Karpas-422 (cell line): ENCODE measurements around the gene TOX2. TPM values are rescaled to one million over a fixed set of nuclear protein-coding genes. Genes with fewer than 3 reads are reported as not detected.

Source experiments
- DNase-seq: peaks from one replicate; pipeline ENCODE4 v3.0.0-alpha.2; 2015
- H2AFZ ChIP-seq: fragments of 200-600 bp; sonication (generic); 2 replicates; pipeline ENCODE4 v1.6.1; 2014; ENCODE audit warnings: antibody characterized with exemption, low read length, mixed read lengths
- H3K27ac ChIP-seq: fragments of 200-600 bp; sonication (generic); 2 replicates; pipeline ENCODE4 v1.5.1; 2014; ENCODE audit warnings: mild to moderate bottlenecking, low read length, moderate library complexity
- H3K27me3 ChIP-seq: fragments of 200-600 bp; sonication (generic); 2 replicates; pipeline ENCODE4 v1.6.1; 2014; ENCODE audit warnings: low read length, mixed read lengths
- H3K36me3 ChIP-seq: fragments of 200-600 bp; sonication (generic); 2 replicates; pipeline ENCODE4 v1.6.1; 2014; ENCODE audit warnings: low read length, mixed read lengths; ENCODE audit not compliant: insufficient read depth
- H3K4me1 ChIP-seq: fragments of 200-600 bp; sonication (generic); 2 replicates; pipeline ENCODE4 v1.6.1; 2014; ENCODE audit warnings: mild to moderate bottlenecking, low read length, mixed read lengths
- H3K4me2 ChIP-seq: fragments of 200-600 bp; sonication (generic); 2 replicates; pipeline ENCODE4 v1.6.1; 2014; ENCODE audit warnings: low read length, low read depth, mild to moderate bottlenecking; ENCODE audit not compliant: poor library complexity, severe bottlenecking
- H3K4me3 ChIP-seq: fragments of 200-600 bp; sonication (generic); 2 replicates; pipeline ENCODE4 v1.5.1; 2014; ENCODE audit warnings: mild to moderate bottlenecking, antibody characterized with exemption, low read length, mixed read lengths
- H3K79me2 ChIP-seq: fragments of 200-600 bp; sonication (generic); 2 replicates; pipeline ENCODE4 v1.6.1; 2014; ENCODE audit warnings: mild to moderate bottlenecking, low read length, mixed read lengths
- H3K9ac ChIP-seq: fragments of 200-600 bp; sonication (generic); 2 replicates; pipeline ENCODE4 v1.6.0; 2014; ENCODE audit warnings: low read length
- H3K9me2 ChIP-seq: fragments of 200-600 bp; sonication (generic), shearing (Covaris generic); replicated peaks from 2 replicates; pipeline ENCODE4 v1.6.0; 2014; ENCODE audit warnings: mild to moderate bottlenecking, low read length, moderate library complexity; ENCODE audit not compliant: insufficient read depth
- H3K9me3 ChIP-seq: fragments of 300-700, 200-600 bp; sonication (generic); 2 replicates; pipeline ENCODE4 v1.6.1; 2014; ENCODE audit warnings: low read length, mixed read lengths
- H4K20me1 ChIP-seq: fragments of 200-600 bp; sonication (generic); 2 replicates; pipeline ENCODE4 v1.6.1; 2014; ENCODE audit warnings: mild to moderate bottlenecking, antibody characterized with exemption, low read length, low read depth; ENCODE audit not compliant: insufficient read depth
- total RNA-seq: library from RNA; depleted of rRNA; stranded (reverse); fragments of >200 nt; shearing (Covaris generic); gene quantifications from 2 replicates; pipeline ENCODE4 v1.2.3, GENCODE V29; 2014; ENCODE audit warnings: low replicate concordance

Gene TOX2
- total RNA-seq, 1 experiment from 2014 or later = 42.9 TPM

GRCh38 chr20:43985608-43986316 lies 71.1 kb downstream of the TOX2 start:
- H3K4me2 ChIP-seq = no peak overlapping the region
- H3K9me2 ChIP-seq = no peaks in the 10 kb centered on the region
- no peak overlapping the region for H3K9ac ChIP-seq
- H3K79me2 ChIP-seq = peaks cover 89% of the 10 kb centered on the region
- no peak overlapping the region for H3K4me3 ChIP-seq
- peak overlapping the region; percentile 99 for H3K27ac ChIP-seq
- H3K36me3 ChIP-seq = peaks cover 46% of the 10 kb centered on the region
- H3K4me1 ChIP-seq = peaks cover 73% of the 10 kb centered on the region
- DNase-seq = no peak
- no peaks in the 10 kb centered on the region for H4K20me1 ChIP-seq
- no peak overlapping the region for H2AFZ ChIP-seq
- no peaks in the 10 kb centered on the region for H3K27me3 ChIP-seq
- no peaks in the 10 kb centered on the region for H3K9me3 ChIP-seq

DNA sequence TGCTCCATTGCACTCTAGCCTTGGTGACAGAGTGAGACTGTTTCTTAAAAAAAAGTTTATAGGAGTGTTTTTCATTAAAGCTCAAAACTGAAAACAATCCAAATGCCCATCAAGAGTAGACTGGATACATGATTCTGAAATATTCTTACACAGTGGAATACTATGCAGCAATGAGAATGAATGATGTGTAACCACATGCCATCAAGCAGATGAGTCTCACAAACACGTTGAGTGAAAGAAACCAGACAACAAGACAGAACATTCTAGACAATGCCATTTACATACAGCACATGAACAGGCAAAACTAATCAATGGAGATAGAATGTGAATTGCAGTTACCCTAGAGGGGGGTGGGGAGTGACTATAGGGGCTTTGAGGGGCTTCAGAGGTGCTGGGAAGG lies 72.4 kb downstream of the TOX2 start:
- no peak overlapping the region for H3K4me2 ChIP-seq
- DNase-seq = no peak
- no peaks in the 10 kb centered on the region for H4K20me1 ChIP-seq
- peak overlapping the region; percentile 72 for H3K27ac ChIP-seq
- no peak overlapping the region for H3K4me3 ChIP-seq
- H3K36me3 ChIP-seq = peaks cover 56% of the 10 kb centered on the region
- no peaks in the 10 kb centered on the region for H3K9me2 ChIP-seq
- H2AFZ ChIP-seq = no peak overlapping the region
- H3K9me3 ChIP-seq = no peaks in the 10 kb centered on the region
- H3K9ac ChIP-seq = peak overlapping the region; percentile 12; the same call in 1 of the 2 replicates
- no peaks in the 10 kb centered on the region for H3K27me3 ChIP-seq
- peaks cover 87% of the 10 kb centered on the region for H3K79me2 ChIP-seq
- peaks cover 61% of the 10 kb centered on the region for H3K4me1 ChIP-seq

DNA sequence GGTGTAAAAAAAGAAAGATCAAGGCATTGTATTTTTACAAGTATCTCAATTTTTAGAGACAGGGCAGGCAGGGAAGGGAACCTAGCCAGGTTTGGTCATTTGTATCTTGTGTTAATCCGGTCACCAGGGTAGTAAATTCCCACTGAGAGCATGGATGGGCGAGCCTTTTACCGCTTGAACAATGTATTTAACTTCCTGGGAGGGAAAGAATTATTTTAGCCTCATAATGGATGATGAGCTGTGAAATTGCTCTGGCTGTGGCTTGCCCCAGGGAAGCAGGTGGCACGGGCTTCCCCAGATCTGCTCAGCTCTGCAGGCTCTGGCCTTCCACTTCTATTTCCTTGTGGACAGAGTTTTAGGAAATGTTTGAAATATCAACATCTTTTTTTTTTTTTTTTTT lies 72.9 kb downstream of the TOX2 start:
- Histone ChIP-seq H3K79me2 (peaks cover 87% of the 10 kb centered on the region), H3K9me3 (no peaks in the 10 kb centered on the region), H3K4me2 (no peak overlapping the region), H4K20me1 (no peaks in the 10 kb centered on the region), H3K27me3 (no peaks in the 10 kb centered on the region), H3K36me3 (peaks cover 61% of the 10 kb centered on the region), H3K9me2 (no peaks in the 10 kb centered on the region), H3K4me1 (peaks cover 55% of the 10 kb centered on the region), H3K4me3 (no peak overlapping the region), H2AFZ (no peak overlapping the region), H3K9ac (peak overlapping the region; percentile 12; the same call in 1 of the 2 replicates), H3K27ac (peak overlapping the region; percentile 72)
- no peak for DNase-seq

- H3K27me3 ChIP-seq = no peaks in the 10 kb centered on the region
- DNase-seq = peak; percentile 65
- H2AFZ ChIP-seq = no peak overlapping the region
- peaks cover 46% of the 10 kb centered on the region for H3K4me1 ChIP-seq
- no peaks in the 10 kb centered on the region for H3K9me2 ChIP-seq
- peak overlapping the region; percentile 6; the same call in 1 of the 2 replicates for H3K9ac ChIP-seq
- H3K36me3 ChIP-seq = peaks cover 69% of the 10 kb centered on the region
- H3K27ac ChIP-seq = peak overlapping the region; percentile 72
- peak overlapping the region; percentile 4 for H3K4me2 ChIP-seq
- no peaks in the 10 kb centered on the region for H3K9me3 ChIP-seq
- no peak overlapping the region for H3K4me3 ChIP-seq
- H4K20me1 ChIP-seq = no peaks in the 10 kb centered on the region
- peaks cover 90% of the 10 kb centered on the region for H3K79me2 ChIP-seq
These were observed 73.8 kb downstream of the TOX2 start for GRCh38 chr20:43988451-43988850.

GRCh38 chr20:43988867-43989266 lies 74.2 kb downstream of the TOX2 start:
- Histone ChIP-seq H3K9me3 (no peaks in the 10 kb centered on the region), H3K4me2 (no peak overlapping the region), H3K27ac (peak overlapping the region; percentile 72), H3K4me1 (peaks cover 42% of the 10 kb centered on the region), H3K4me3 (no peak overlapping the region), H3K79me2 (peaks cover 90% of the 10 kb centered on the region), H2AFZ (no peak overlapping the region), H3K36me3 (peaks cover 65% of the 10 kb centered on the region), H3K9me2 (no peaks in the 10 kb centered on the region), H3K9ac (peak overlapping the region; percentile 6; the same call in 1 of the 2 replicates), H3K27me3 (no peaks in the 10 kb centered on the region), H4K20me1 (no peaks in the 10 kb centered on the region)
- DNase-seq = no peak

DNA sequence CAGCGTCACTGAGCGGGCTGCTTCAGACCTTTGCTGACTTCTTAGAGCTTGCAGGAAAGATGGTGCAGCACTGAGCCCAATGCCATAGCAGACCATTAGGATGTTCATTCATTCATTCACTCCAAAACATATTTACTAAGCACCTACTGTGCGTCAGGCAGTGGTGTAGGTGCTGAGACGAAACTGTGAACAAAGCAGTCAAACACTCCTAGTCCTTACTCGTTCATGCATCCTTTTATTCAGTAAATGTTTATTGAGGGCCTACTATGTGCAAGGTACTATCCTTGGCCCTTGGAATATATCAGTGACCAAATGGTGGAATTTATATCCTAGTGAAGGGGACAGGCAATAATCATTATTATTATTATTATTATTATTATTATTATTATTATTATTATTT lies 76.6 kb downstream of the TOX2 start:
- Histone ChIP-seq H3K27me3 (no peaks in the 10 kb centered on the region), H3K79me2 (peaks cover 90% of the 10 kb centered on the region), H3K4me2 (no peak overlapping the region), H3K9ac (no peak overlapping the region), H2AFZ (no peak overlapping the region), H3K4me1 (peaks cover 23% of the 10 kb centered on the region), H4K20me1 (no peaks in the 10 kb centered on the region), H3K4me3 (no peak overlapping the region), H3K9me3 (no peaks in the 10 kb centered on the region), H3K9me2 (no peaks in the 10 kb centered on the region), H3K27ac (no peak overlapping the region), H3K36me3 (peaks cover 78% of the 10 kb centered on the region)
- no peak for DNase-seq

GRCh38 chr20:43991982-43992381 lies 77.3 kb downstream of the TOX2 start:
- Histone ChIP-seq H3K4me2 (no peak overlapping the region), H3K9ac (no peak overlapping the region), H3K79me2 (peaks cover 91% of the 10 kb centered on the region), H3K27me3 (no peaks in the 10 kb centered on the region), H3K9me3 (no peaks in the 10 kb centered on the region), H3K4me1 (peaks cover 26% of the 10 kb centered on the region), H4K20me1 (no peaks in the 10 kb centered on the region), H3K27ac (no peak overlapping the region), H3K4me3 (no peak overlapping the region), H3K36me3 (peaks cover 79% of the 10 kb centered on the region), H2AFZ (no peak overlapping the region), H3K9me2 (no peaks in the 10 kb centered on the region)
- DNase-seq = no peak

GRCh38 chr20:43992885-43993284 lies 78.2 kb downstream of the TOX2 start:
- no peaks in the 10 kb centered on the region for H3K9me3 ChIP-seq
- H3K36me3 ChIP-seq = peaks cover 80% of the 10 kb centered on the region
- H3K27ac ChIP-seq = peak overlapping the region; percentile 23; the same call in 1 of the 2 replicates
- no peaks in the 10 kb centered on the region for H3K27me3 ChIP-seq
- H3K4me3 ChIP-seq = no peak overlapping the region
- H3K79me2 ChIP-seq = peaks cover 91% of the 10 kb centered on the region
- DNase-seq = no peak
- no peaks in the 10 kb centered on the region for H3K9me2 ChIP-seq
- H3K4me1 ChIP-seq = peaks cover 24% of the 10 kb centered on the region
- H3K4me2 ChIP-seq = no peak overlapping the region
- H3K9ac ChIP-seq = no peak overlapping the region
- H2AFZ ChIP-seq = no peak overlapping the region
- no peaks in the 10 kb centered on the region for H4K20me1 ChIP-seq
